GM12878 (cell line): ENCODE data around the gene DNAH8. TPM values are rescaled to one million over a fixed set of nuclear protein-coding genes. Genes with fewer than 3 reads are reported as not detected.

Experiments used
- ATAC-seq: fragments of 200-7000 bp; cut with Tn5 transposase; 3 replicates; pipeline ENCODE4 v1.9.1; 2020; ENCODE audit warnings: mild to moderate bottlenecking, moderate library complexity
- BruUV-seq: library from RNA; stranded (reverse); fragments of 400-500 nt; replicated peaks from 2 replicates; lab custom pipeline; 2021; lab: Mats Ljungman, UMichigan
- CTCF ChIA-PET: fragments of 300-600 bp; sonication (Branson Sonifier 250); formaldehyde crosslinking; extraction: SDS; loops from one replicate; lab custom pipeline; 2021; ENCODE audit warnings: inconsistent platforms; lab: Yijun Ruan, JAX
- POLR2A ChIA-PET: fragments of 350-600 bp; formaldehyde crosslinking; extraction: SDS; loops from one replicate; lab custom pipeline; 2021; ENCODE audit warnings: inconsistent platforms; lab: Charles Lee
- RAD21 ChIA-PET: fragments of 300-600 bp; sonication (Branson Sonifier 250); formaldehyde crosslinking; loops from one replicate; lab custom pipeline; 2023; ENCODE audit warnings: antibody characterized with exemption; ENCODE audit not compliant: unreplicated experiment; lab: Charles Lee
- SMC1A ChIA-PET: fragments of 300-600 bp; sonication (Branson Sonifier 250); formaldehyde crosslinking; loops from one replicate; lab custom pipeline; 2023; ENCODE audit not compliant: unreplicated experiment, uncharacterized antibody; lab: Charles Lee
- DNase-seq: peaks from one replicate; pipeline ENCODE4 v3.0.0-alpha.2; 2011; ENCODE audit warnings: low read depth, low spot score
- FAIRE-seq: peaks from 3 replicates; lab custom pipeline; 2011; peaks lifted over from hg19 to GRCh38; lab: Jason Lieb, UNC
- H2AFZ ChIP-seq: 2 replicates; pipeline ENCODE4 v1.6.0; 2011; ENCODE audit warnings: low read depth, low read length, control low read depth; ENCODE audit not compliant: control insufficient read depth
- H3K27ac ChIP-seq: 2 replicates; pipeline ENCODE4 v1.5.1; 2011; ENCODE audit warnings: control low read depth; ENCODE audit not compliant: control insufficient read depth, insufficient read depth
- H3K27me3 ChIP-seq, 2 experiments: replicated peaks in 1 of 2; 2 replicates each; pipeline versions ENCODE4 v1.6.0 to v1.6.1; 2011; ENCODE audit warnings: low read length in 1 of 2; ENCODE audit not compliant: control insufficient read depth in 2 of 2, insufficient read depth in 2 of 2
- H3K36me3 ChIP-seq, 2 experiments: 2 replicates each; pipeline ENCODE4 v1.5.1; 2011; ENCODE audit warnings: low read length in 1 of 2; ENCODE audit not compliant: control insufficient read depth in 2 of 2, insufficient read depth in 2 of 2
- H3K4me1 ChIP-seq: 2 replicates; pipeline ENCODE4 v1.6.1; 2011; ENCODE audit warnings: mild to moderate bottlenecking, low read length, moderate library complexity, mixed read lengths; ENCODE audit not compliant: control insufficient read depth, insufficient read depth
- H3K4me2 ChIP-seq: 2 replicates; pipeline ENCODE4 v1.6.0; 2011; ENCODE audit warnings: control low read depth; ENCODE audit not compliant: control insufficient read depth, insufficient read depth
- H3K4me3 ChIP-seq: fragments of 200-600 bp; sonication (generic); 2 replicates; pipeline ENCODE4 v1.5.1; 2016
- H3K79me2 ChIP-seq: 2 replicates; pipeline ENCODE4 v1.6.0; 2011; ENCODE audit warnings: low read length; ENCODE audit not compliant: control insufficient read depth, insufficient read depth
- H3K9ac ChIP-seq: 2 replicates; pipeline ENCODE4 v1.8.0; 2011; ENCODE audit warnings: low read length, control low read depth, mixed read lengths; ENCODE audit not compliant: control insufficient read depth, insufficient read depth
- H3K9me3 ChIP-seq: replicated peaks from 3 replicates; pipeline ENCODE4 v1.5.1; 2011; ENCODE audit warnings: mild to moderate bottlenecking, low read length; ENCODE audit not compliant: control insufficient read depth, insufficient read depth
- H4K20me1 ChIP-seq: 2 replicates; pipeline ENCODE4 v1.6.0; 2011; ENCODE audit not compliant: control insufficient read depth, insufficient read depth
- ASH2L ChIP-seq: fragments of 300-600, 200-600 bp; sonication (generic); IDR thresholded peaks from 2 replicates; pipeline ENCODE4 v1.6.1; 2017; ENCODE audit warnings: low read depth, mild to moderate bottlenecking, borderline replicate concordance
- ATF2 ChIP-seq: IDR thresholded peaks from 2 replicates; pipeline ENCODE4 v1.6.1; 2012; ENCODE audit warnings: low read length, inconsistent platforms
- CHD4 ChIP-seq: fragments of 200-600 bp; sonication (generic); IDR thresholded peaks from 2 replicates; pipeline ENCODE4 v1.6.1; 2016; ENCODE audit warnings: mild to moderate bottlenecking
- EED ChIP-seq: sonication (generic); IDR thresholded peaks from 2 replicates; pipeline ENCODE4 v1.6.1; 2016; ENCODE audit warnings: antibody characterized with exemption, low read depth
- HDAC2 ChIP-seq: fragments of 200-600 bp; sonication (generic); IDR thresholded peaks from 2 replicates; pipeline ENCODE4 v1.6.1; 2017
- HDAC6 ChIP-seq: fragments of 200-600 bp; sonication (generic); IDR thresholded peaks from one replicate; pipeline ENCODE4 v1.8.0; 2017; ENCODE audit warnings: antibody characterized with exemption; ENCODE audit not compliant: unreplicated experiment
- IKZF1 ChIP-seq: fragments of 450-650 bp; conservative IDR thresholded peaks from 2 replicates; pipeline ENCODE4 v1.6.1; 2017; ENCODE audit warnings: antibody characterized with exemption, mild to moderate bottlenecking
- JUND ChIP-seq: IDR thresholded peaks from 2 replicates; pipeline ENCODE4 v1.6.1; 2012; ENCODE audit warnings: low read depth, mild to moderate bottlenecking, low read length, improper control_type of control experiment, moderate library complexity
- MYB ChIP-seq: fragments of 150-350 bp; IDR thresholded peaks from 2 replicates; pipeline ENCODE4 v1.6.1; 2014; ENCODE audit warnings: mild to moderate bottlenecking, low read depth, low read length, borderline replicate concordance
- NFIC ChIP-seq: IDR thresholded peaks from 2 replicates; pipeline ENCODE4 v1.6.1; 2012; ENCODE audit warnings: low read depth, mild to moderate bottlenecking, inconsistent platforms, low read length, moderate library complexity
- NFYA ChIP-seq: IDR thresholded peaks from 2 replicates; pipeline ENCODE4 v1.6.1; 2011; ENCODE audit warnings: low read depth, mild to moderate bottlenecking, low read length, improper control_type of control experiment, borderline replicate concordance
- NRF1 ChIP-seq: conservative IDR thresholded peaks from 2 replicates; pipeline ENCODE4 v1.6.1; 2011; ENCODE audit warnings: mild to moderate bottlenecking, low read depth, low read length, improper control_type of control experiment
- RAD51 ChIP-seq: fragments of 450-650 bp; IDR thresholded peaks from 2 replicates; pipeline ENCODE4 v1.6.1; 2016; ENCODE audit warnings: moderate library complexity, mild to moderate bottlenecking, inconsistent platforms
- RCOR1 ChIP-seq: conservative IDR thresholded peaks from 2 replicates; pipeline ENCODE4 v1.6.1; 2012; ENCODE audit warnings: low read depth, low read length, improper control_type of control experiment
- SMC3 ChIP-seq: IDR thresholded peaks from 2 replicates; pipeline ENCODE4 v1.6.1; 2011; ENCODE audit warnings: low read length, improper control_type of control experiment, borderline replicate concordance
- SP1 ChIP-seq: IDR thresholded peaks from one replicate; pipeline ENCODE4 v1.6.1; 2011; ENCODE audit warnings: low read depth, low read length
- SREBF2 ChIP-seq: IDR thresholded peaks from 2 replicates; pipeline ENCODE4 v1.6.1; 2012; ENCODE audit warnings: mild to moderate bottlenecking, low read length
- SRF ChIP-seq, 2 experiments: IDR thresholded peaks; 2 replicates each; pipeline ENCODE4 v1.6.1; 2011; ENCODE audit warnings: low read depth in 2 of 2, low read length in 2 of 2, mild to moderate bottlenecking in 1 of 2, moderate library complexity in 1 of 2
- TCF12 ChIP-seq: IDR thresholded peaks from 2 replicates; pipeline ENCODE4 v1.6.1; 2011; ENCODE audit warnings: low read depth, mild to moderate bottlenecking, low read length
- WRNIP1 ChIP-seq: IDR thresholded peaks from 2 replicates; pipeline ENCODE4 v1.6.1; 2011; ENCODE audit warnings: low read depth, low read length, improper control_type of control experiment, borderline replicate concordance
- ZNF384 ChIP-seq: IDR thresholded peaks from 2 replicates; pipeline ENCODE4 v1.6.1; 2012; ENCODE audit warnings: low read depth, mild to moderate bottlenecking, low read length, improper control_type of control experiment, borderline replicate concordance
- WGBS: methylation state at CpG from one replicate; pipeline ENCODE4 v1.1.6; 2016; ENCODE audit warnings: low lambda C conversion rate; ENCODE audit not compliant: insufficient replicate concordance, insufficient coverage; ENCODE audit errors: missing lambda C conversion rate; 5-methylcytosine and 5-hydroxymethylcytosine counted together
- in situ Hi-C: fragments of 300-500 bp; cut with MboI; formaldehyde crosslinking; loops from 9 replicates; pipeline ENCODE4 v1.14.3; 2018; ENCODE audit warnings: mixed read lengths
- intact Hi-C: fragments of 100-400 bp; cut with micrococcal nuclease; formaldehyde crosslinking; loops from one replicate; pipeline ENCODE4 v1.14.2; 2022; ENCODE audit not compliant: unreplicated experiment
- polyA plus RNA-seq, 11 experiments: library from polyadenylated mRNA; depleted of rRNA in 4 of 11; unstranded in 6 of 11; stranded (reverse) in 5 of 11; fragments of >200 nt; fragmentation: Nextera tagmentation in 4 of 11; fragmentation: Illumina TruSeq in 1 of 11; extraction: Ambion mirVana in 4 of 11; extraction: Trizol in 1 of 11; gene quantifications; 1 replicate in 1 of 11; 2 replicates in 10 of 11; pipeline versions ENCODE4 v1.2.1 to v1.2.3, GENCODE V29; 2011 to 2016; ENCODE audit warnings: inconsistent platforms in 2 of 11, missing spikeins in 2 of 11, low read depth in 1 of 11
- total RNA-seq, 4 experiments: library from RNA; depleted of rRNA in 3 of 4; stranded (reverse); fragments of >200 nt in 3 of 4; fragmentation: Illumina TruSeq in 1 of 4; extraction: Trizol in 1 of 4; gene quantifications; 2 replicates each; pipeline versions ENCODE4 v1.2.1 to v1.2.3, GENCODE V29; 2013 to 2021
- TF ChIP-seq, protein P1 (sequence below), 3 experiments: IDR thresholded peaks in 2 of 3; conservative IDR thresholded peaks in 1 of 3; 2 replicates each; pipeline ENCODE4 v1.5.1; 2011; ENCODE audit warnings: low read depth in 3 of 3, low read length in 3 of 3, mild to moderate bottlenecking in 3 of 3, control low read depth in 2 of 3, moderate library complexity in 2 of 3, inconsistent platforms in 1 of 3, mixed read lengths in 1 of 3; ENCODE audit not compliant: control insufficient read depth in 2 of 3, insufficient read depth in 1 of 3; ENCODE audit errors: extremely low read depth in 1 of 3

DNAH8 gene
- total and polyA plus RNA-seq, 10 of the 15 experiments (the other 5 are each of a cell fraction or from before 2014, with no cell fraction given), result 0.02 to 0.34 (median 0.10) TPM; not detected in 3

GRCh38 chr6:38818691-38819090 is 103.6 kb downstream of the DNAH8 start (continued):
- TF ChIP-seq SRF (IDR thresholded peaks at IDR 0.05; ENCODE audit: low read depth in 2 of 2, low read length in 2 of 2) (no peak), WRNIP1 (no peak), ATF2 (no peak), SREBF2 (no peak)

DNA sequence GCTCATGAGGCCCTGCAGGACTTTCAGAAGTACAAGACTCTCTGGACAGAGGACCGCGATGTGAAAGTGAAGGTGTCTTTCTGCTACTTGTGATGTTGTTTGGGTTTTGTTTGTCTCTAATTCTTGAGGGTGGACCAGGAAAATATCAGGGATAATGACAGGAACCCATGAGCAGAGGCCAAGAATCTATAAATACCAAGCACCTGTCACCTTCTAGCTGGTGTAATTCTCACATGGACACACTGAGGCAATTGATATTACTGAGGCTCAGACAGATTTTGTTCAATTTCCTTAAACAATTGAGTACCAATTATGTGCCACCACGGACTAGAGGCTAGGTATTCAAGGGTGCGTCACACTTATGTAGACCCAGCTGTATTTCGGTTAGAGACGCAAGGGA is 107.9 kb downstream of the DNAH8 start:
- Histone ChIP-seq H3K4me3 (no peak overlapping the region), H3K36me3 (no peaks in the 10 kb centered on the region), H3K27ac (no peak overlapping the region), H3K4me1 (no peaks in the 10 kb centered on the region), H3K4me2 (no peak overlapping the region), H3K27me3 (no peaks in the 10 kb centered on the region), H3K9me3 (no peaks in the 10 kb centered on the region), H2AFZ (no peak overlapping the region), H3K79me2 (no peaks in the 10 kb centered on the region)
- ATAC-seq, result no peak
- in situ Hi-C loops (no loop called here), intact Hi-C loops (no loop called here)
- ChIA-PET RAD21 (no interaction called here), POLR2A (no interaction called here), CTCF (no interaction called here), SMC1A (interaction anchor here (1.1 kb wide), 1 partner anchor 15 kb away, joined by 3 read pairs; no protein-coding TSS in a partner anchor)
- FAIRE-seq, result no peak
- 82% methylated on average over 6 of the region's 6 CpGs for WGBS
- no TSS peak for BruUV-seq
- TF ChIP-seq ASH2L (no peak), ZNF384 (no peak), CHD4 (no peak), MYB (no peak), SP1 (no peak), NRF1 (no peak), TCF12 (no peak), SMC3 (no peak), RAD51 (no peak), JUND (no peak), NFIC (no peak), HDAC2 (no peak), IKZF1 (no peak), HDAC6 (no peak), EED (no peak), NFYA (no peak), RCOR1 (no peak)
- TF ChIP-seq, protein P1, sequence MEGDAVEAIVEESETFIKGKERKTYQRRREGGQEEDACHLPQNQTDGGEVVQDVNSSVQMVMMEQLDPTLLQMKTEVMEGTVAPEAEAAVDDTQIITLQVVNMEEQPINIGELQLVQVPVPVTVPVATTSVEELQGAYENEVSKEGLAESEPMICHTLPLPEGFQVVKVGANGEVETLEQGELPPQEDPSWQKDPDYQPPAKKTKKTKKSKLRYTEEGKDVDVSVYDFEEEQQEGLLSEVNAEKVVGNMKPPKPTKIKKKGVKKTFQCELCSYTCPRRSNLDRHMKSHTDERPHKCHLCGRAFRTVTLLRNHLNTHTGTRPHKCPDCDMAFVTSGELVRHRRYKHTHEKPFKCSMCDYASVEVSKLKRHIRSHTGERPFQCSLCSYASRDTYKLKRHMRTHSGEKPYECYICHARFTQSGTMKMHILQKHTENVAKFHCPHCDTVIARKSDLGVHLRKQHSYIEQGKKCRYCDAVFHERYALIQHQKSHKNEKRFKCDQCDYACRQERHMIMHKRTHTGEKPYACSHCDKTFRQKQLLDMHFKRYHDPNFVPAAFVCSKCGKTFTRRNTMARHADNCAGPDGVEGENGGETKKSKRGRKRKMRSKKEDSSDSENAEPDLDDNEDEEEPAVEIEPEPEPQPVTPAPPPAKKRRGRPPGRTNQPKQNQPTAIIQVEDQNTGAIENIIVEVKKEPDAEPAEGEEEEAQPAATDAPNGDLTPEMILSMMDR (IDR thresholded peaks at IDR 0.05 in 2 of 3, conservative IDR thresholded peaks at IDR 0.05 in 1 of 3; ENCODE audit: control insufficient read depth in 2 of 3, extremely low read depth in 1 of 3, insufficient read depth in 1 of 3, low read depth in 3 of 3, low read length in 3 of 3), result no peak
- TF ChIP-seq, all 136 proteins: peak for 0
- no peaks in the 10 kb centered on the region for H4K20me1 ChIP-seq
- H3K9ac ChIP-seq, result no peak overlapping the region
- no peak for DNase-seq
